ENCODE measurements around the gene RGS14.

- TF ChIP-seq CTCF (IDR thresholded peaks at IDR 0.05; ENCODE audit: low read depth, low read length, poor library complexity, severe bottlenecking), result no peak
- no peak for TF ChIP-seq EZH2phosphoT487 (IDR thresholded peaks at IDR 0.05; ENCODE audit: borderline replicate concordance, low read length)
Measured at GRCh38 chr5:177329883-177330282, 27.8 kb upstream of the RGS14 start.

All from DOHH2 (cell line).